ENCODE results near the gene TLL2.

DNA sequence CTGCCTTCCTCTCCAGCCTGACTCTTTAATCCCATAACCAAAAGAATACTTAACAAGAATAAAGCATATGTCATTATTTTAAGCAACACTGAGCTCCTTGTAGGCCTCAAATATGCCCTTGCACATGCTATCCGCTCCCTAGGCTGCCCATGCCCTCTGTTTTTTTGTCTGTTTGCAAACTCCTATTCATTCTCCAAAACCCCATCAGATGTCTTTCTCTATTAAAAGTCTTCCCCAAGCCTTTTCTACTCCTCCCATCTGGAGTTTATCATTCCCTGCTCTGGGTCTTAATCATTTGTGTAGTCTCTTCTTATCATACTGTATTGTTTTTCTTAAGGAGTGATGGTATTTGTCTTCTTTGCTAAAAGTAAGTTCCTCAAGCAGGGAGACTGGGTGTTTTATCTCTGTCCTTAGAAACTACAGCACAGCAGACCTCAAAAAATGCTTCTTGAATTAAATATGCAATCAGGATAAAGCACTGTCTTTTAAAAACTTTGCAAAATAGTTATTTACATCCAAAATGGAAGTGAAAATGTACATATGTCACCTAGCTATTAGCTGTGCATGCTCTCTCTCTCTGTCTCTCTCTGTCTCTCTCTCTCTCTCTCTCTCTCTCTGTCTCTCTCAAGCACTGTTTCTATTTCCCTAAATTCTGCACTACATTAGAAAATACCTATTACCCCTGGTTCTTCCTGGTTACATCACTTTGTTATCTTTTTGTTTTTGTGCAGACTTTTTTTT, 98.4 kb downstream of the TLL2 start:
- TF ChIP-seq, protein P1, sequence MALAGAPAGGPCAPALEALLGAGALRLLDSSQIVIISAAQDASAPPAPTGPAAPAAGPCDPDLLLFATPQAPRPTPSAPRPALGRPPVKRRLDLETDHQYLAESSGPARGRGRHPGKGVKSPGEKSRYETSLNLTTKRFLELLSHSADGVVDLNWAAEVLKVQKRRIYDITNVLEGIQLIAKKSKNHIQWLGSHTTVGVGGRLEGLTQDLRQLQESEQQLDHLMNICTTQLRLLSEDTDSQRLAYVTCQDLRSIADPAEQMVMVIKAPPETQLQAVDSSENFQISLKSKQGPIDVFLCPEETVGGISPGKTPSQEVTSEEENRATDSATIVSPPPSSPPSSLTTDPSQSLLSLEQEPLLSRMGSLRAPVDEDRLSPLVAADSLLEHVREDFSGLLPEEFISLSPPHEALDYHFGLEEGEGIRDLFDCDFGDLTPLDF (CRISPR knock-in tag; IDR thresholded peaks at IDR 0.05) = no peak
- TF ChIP-seq, protein P2, sequence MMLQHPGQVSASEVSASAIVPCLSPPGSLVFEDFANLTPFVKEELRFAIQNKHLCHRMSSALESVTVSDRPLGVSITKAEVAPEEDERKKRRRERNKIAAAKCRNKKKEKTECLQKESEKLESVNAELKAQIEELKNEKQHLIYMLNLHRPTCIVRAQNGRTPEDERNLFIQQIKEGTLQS (CRISPR knock-in tag; conservative IDR thresholded peaks at IDR 0.05) = no peak
- TF ChIP-seq TEAD4 (CRISPR knock-in tag; IDR thresholded peaks at IDR 0.05) = no peak
- TF ChIP-seq IRF2 (CRISPR knock-in tag; IDR thresholded peaks at IDR 0.05; ENCODE audit: borderline replicate concordance, low read depth) = no peak
- no peak for TF ChIP-seq FOXK1 (CRISPR knock-in tag; IDR thresholded peaks at IDR 0.05)
- TF ChIP-seq, protein P3, sequence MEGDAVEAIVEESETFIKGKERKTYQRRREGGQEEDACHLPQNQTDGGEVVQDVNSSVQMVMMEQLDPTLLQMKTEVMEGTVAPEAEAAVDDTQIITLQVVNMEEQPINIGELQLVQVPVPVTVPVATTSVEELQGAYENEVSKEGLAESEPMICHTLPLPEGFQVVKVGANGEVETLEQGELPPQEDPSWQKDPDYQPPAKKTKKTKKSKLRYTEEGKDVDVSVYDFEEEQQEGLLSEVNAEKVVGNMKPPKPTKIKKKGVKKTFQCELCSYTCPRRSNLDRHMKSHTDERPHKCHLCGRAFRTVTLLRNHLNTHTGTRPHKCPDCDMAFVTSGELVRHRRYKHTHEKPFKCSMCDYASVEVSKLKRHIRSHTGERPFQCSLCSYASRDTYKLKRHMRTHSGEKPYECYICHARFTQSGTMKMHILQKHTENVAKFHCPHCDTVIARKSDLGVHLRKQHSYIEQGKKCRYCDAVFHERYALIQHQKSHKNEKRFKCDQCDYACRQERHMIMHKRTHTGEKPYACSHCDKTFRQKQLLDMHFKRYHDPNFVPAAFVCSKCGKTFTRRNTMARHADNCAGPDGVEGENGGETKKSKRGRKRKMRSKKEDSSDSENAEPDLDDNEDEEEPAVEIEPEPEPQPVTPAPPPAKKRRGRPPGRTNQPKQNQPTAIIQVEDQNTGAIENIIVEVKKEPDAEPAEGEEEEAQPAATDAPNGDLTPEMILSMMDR (IDR thresholded peaks at IDR 0.05) = no peak
- TF ChIP-seq GRHL2 (CRISPR knock-in tag; IDR thresholded peaks at IDR 0.05; ENCODE audit: insufficient replicate concordance, severe bottlenecking) = no peak
- no peak for TF ChIP-seq ZNF317 (CRISPR knock-in tag; IDR thresholded peaks at IDR 0.05; ENCODE audit: borderline replicate concordance, low read depth)
- TF ChIP-seq ZNF121 (CRISPR knock-in tag; IDR thresholded peaks at IDR 0.05) = no peak
- TF ChIP-seq, protein P4, sequence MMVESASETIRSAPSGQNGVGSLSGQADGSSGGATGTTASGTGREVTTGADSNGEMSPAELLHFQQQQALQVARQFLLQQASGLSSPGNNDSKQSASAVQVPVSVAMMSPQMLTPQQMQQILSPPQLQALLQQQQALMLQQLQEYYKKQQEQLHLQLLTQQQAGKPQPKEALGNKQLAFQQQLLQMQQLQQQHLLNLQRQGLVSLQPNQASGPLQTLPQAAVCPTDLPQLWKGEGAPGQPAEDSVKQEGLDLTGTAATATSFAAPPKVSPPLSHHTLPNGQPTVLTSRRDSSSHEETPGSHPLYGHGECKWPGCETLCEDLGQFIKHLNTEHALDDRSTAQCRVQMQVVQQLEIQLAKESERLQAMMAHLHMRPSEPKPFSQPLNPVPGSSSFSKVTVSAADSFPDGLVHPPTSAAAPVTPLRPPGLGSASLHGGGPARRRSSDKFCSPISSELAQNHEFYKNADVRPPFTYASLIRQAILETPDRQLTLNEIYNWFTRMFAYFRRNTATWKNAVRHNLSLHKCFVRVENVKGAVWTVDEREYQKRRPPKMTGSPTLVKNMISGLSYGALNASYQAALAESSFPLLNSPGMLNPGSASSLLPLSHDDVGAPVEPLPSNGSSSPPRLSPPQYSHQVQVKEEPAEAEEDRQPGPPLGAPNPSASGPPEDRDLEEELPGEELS (CRISPR knock-in tag; IDR thresholded peaks at IDR 0.05) = no peak
- no peak for TF ChIP-seq TP53 (CRISPR knock-in tag; IDR thresholded peaks at IDR 0.05)
- TF ChIP-seq, protein P5, sequence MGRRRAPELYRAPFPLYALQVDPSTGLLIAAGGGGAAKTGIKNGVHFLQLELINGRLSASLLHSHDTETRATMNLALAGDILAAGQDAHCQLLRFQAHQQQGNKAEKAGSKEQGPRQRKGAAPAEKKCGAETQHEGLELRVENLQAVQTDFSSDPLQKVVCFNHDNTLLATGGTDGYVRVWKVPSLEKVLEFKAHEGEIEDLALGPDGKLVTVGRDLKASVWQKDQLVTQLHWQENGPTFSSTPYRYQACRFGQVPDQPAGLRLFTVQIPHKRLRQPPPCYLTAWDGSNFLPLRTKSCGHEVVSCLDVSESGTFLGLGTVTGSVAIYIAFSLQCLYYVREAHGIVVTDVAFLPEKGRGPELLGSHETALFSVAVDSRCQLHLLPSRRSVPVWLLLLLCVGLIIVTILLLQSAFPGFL (CRISPR knock-in tag; IDR thresholded peaks at IDR 0.05; ENCODE audit: borderline replicate concordance) = no peak
- TF ChIP-seq, protein P6, sequence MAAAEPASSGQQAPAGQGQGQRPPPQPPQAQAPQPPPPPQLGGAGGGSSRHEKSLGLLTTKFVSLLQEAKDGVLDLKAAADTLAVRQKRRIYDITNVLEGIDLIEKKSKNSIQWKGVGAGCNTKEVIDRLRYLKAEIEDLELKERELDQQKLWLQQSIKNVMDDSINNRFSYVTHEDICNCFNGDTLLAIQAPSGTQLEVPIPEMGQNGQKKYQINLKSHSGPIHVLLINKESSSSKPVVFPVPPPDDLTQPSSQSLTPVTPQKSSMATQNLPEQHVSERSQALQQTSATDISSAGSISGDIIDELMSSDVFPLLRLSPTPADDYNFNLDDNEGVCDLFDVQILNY (CRISPR knock-in tag; IDR thresholded peaks at IDR 0.05) = no peak
- TF ChIP-seq, protein P7, sequence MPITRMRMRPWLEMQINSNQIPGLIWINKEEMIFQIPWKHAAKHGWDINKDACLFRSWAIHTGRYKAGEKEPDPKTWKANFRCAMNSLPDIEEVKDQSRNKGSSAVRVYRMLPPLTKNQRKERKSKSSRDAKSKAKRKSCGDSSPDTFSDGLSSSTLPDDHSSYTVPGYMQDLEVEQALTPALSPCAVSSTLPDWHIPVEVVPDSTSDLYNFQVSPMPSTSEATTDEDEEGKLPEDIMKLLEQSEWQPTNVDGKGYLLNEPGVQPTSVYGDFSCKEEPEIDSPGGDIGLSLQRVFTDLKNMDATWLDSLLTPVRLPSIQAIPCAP (CRISPR knock-in tag; IDR thresholded peaks at IDR 0.05) = no peak

Data from WTC11 (cell line).